OCI-LY1 (cell line): ENCODE results near the gene RNF166.

Source experiments
- CTCF ChIP-seq: fragments of 200-600 bp; sonication (generic), shearing (Covaris generic); IDR thresholded peaks from 2 replicates; pipeline ENCODE4 v1.5.1; 2017; ENCODE audit warnings: mild to moderate bottlenecking, antibody characterized with exemption, low read length, moderate library complexity, mixed read lengths
- EZH2 ChIP-seq: fragments of 200-600 bp; sonication (generic), shearing (Covaris generic); IDR thresholded peaks from 2 replicates; pipeline ENCODE4 v1.8.0; 2017; ENCODE audit warnings: borderline replicate concordance, mixed run types, mild to moderate bottlenecking, antibody characterized with exemption, low read length, moderate library complexity, mixed read lengths

GRCh38 chr16:88681709-88682451 lies 24.3 kb downstream of the RNF166 start:
- TF ChIP-seq CTCF (no peak), EZH2 (no peak)
